GM18498 (cell line): ENCODE data around the gene BDH1.
"Not testable (repeated sequence)": the region's sequence is repeated elsewhere in the genome, so short reads cannot be mapped to it uniquely, and the experiment has no call there.

ENCODE experiments used
- ATAC-seq: cut with Tn5 transposase; IDR thresholded peaks from one replicate; pipeline ENCODE4 v1.9.1; 2021; ENCODE audit warnings: mild to moderate bottlenecking, moderate library complexity; ENCODE audit not compliant: unreplicated experiment

The BDH1 gene, protein sequence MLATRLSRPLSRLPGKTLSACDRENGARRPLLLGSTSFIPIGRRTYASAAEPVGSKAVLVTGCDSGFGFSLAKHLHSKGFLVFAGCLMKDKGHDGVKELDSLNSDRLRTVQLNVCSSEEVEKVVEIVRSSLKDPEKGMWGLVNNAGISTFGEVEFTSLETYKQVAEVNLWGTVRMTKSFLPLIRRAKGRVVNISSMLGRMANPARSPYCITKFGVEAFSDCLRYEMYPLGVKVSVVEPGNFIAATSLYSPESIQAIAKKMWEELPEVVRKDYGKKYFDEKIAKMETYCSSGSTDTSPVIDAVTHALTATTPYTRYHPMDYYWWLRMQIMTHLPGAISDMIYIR

DNA sequence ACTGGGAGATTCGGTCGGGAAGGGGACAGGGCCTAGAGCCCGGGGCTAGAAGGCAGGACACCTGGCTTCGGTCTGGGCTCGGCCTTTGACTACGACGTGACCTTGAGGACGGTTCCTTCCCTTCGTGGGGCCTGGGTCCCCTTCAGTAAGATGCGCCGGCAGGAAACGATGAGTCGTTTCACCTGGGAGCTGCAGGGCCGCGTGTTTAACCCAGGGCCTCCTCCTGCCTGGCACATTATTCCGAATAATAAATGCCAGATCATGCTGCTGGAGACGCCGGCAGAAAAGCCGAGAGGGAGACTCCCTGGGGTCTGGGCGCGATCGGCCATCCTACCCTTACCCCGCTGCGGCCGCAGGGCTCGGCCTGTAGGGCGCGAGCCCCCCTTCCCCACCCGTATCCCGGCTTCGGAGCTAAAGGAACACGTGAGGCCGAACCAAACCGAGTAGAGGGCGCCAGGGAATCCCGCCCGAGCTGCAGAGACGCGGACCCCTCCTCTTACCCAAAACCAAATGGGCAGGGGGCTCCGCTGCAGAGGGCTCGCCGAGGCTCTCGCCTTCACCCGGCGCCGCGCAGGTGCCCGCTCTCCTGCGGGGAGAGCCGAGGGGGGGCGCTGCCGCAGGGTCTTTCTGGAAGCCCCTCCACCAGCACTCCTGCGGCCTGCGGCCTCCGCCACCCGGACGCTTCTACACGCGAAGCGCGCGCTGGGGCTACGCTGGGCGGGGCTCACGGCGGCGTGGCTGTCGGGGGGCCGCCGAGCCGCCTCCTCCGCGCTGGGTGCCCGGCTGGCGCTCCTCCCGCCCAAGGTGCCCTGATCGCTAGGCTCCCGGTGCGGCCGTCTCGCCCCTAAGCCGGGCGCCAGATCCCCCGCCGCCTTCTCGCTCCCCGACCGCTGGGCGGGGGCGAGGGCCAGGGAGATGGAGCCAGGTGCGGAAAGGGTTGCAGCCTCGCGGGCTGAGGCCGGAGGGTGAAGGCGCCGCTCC lies at the start of gene BDH1:
TSS of gene BDH1 (minus strand) at position 688 of the 981 bp plus-strand sequence. CDS start 9,525 bp downstream, outside the sequence.
- ATAC-seq: peak; percentile 40

DNA sequence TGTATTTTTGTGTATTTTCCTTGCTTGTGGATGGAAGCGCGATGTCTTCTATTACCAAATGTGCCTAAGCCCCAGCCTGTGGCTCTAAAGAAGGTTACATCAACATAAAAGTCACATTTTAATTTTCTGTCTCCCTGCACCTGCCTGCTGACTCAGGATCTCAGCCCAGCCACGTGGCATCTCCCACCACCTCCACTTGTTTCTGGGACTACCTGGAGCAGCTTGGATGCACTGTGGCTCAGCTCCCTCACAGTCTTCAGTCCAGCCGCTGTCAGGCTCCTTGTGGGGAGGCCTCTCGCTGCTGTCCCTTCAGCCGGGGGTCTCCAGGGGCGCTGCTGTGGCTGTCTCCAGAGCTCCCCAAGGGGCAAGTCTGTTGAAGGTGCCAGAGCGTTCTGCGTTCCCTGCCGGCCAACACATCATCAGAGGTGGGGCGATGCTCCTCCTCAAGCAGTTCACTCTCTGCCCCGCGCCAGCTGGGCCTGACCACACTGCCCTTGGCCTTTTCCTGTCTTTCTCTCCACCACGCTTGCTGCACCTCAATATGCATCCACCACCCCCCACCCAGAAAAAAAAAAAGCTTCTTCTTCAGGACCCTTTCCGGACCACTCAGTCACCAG lies 47.7 kb upstream of the BDH1 start:
- no peak for ATAC-seq

DNA sequence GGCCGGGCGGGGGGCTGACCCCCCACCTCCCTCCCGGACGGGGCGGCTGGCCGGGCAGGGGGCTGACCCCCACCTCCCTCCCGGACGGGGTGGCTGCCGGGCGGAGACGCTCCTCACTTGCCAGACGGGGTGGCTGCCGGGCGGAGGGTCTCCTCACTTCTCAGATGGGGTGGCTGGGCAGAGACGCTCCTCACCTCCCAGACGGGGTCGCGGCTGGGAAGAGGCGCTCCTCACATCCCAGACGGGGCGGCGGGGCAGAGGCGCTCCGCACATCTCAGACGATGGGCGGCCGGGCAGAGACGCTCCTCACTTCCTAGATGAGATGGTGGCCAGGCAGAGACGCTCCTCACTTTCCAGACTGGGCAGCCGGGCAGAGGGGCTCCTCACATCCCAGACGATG lies 46.6 kb upstream of the BDH1 start:
- ATAC-seq: not testable (repeated sequence)

DNA sequence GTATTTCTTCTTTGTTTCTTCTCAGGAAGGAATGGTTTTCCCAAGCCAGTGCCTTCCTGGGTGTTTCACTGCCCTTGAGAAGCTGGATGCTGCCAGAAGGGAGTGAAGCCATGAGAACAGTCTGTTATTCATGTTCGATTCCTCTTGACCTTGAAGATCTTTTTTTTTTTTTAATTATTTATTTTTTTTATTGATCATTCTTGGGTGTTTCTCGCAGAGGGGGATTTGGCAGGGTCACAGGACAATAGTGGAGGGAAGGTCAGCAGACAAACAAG lies 45.7 kb upstream of the BDH1 start:
- ATAC-seq: not testable (repeated sequence)

DNA sequence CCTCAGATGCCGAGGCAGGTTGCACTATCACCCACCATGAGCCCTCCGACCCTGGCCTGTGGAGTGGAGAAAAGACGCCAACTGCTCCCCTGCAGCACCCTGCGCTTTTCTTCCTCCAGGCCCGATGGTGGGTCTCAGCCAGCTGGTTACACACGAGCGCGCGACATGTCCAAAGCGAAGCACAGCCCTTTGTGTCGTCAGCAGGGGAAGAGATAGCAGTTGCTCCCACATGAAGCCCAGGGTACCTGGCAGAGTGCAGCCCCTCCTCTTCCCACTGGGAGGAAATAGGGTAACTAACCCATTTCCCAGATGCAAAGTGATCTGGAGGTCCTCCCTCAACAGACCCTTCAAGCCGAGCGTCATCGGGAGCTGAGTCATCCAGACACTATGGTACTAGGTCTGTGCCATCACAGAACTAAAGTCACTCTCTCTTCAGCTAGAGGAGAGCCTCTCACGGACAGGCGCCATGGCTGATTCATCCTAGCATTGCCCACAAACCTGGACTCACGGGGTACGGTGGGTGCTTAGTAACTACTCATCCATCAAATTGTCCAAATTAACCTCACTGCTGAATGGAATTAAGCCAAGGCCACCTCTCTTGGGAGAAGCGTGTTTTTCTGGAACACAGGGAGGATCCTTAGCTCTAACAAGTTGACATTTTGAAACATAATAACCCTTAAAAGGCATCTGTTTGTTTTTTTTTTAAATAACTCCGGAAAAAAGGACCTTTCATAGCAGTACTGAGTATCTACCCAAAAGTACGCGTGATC lies 45.2 kb upstream of the BDH1 start:
- no peak for ATAC-seq

DNA sequence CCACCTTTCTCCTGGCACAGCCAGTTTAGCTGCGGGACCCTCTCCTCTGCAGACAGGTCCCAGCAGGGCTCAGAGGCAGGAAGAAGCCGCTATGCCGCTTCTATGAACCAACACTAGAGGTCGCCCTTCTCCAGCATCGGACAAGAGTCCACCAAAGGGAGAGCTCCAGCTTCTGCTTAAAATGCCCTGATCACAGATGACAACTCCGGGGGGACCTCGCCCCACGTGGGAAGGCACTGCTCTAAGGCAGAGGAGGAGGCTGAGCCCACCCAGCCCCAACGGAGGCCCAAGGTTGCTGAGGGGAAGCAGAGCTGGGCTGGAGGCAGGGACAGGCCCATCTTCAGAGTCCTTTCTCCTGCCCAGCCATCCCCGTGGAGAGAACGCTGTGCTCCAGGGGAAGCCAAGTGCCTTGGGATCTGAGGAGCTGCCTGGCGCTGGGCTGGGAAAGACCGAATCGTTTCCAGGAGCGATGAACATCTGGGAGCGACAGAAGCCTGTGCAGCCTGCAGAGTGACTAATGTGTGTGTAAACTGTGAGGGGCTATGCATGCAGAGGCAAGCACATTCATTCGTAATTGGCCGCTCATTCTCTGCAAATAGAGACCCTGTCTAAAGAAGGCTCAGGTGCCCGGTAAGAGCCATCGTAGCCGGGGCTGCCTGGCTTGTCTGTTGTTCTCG lies 43.5 kb upstream of the BDH1 start:
- ATAC-seq: peak; percentile 84

DNA sequence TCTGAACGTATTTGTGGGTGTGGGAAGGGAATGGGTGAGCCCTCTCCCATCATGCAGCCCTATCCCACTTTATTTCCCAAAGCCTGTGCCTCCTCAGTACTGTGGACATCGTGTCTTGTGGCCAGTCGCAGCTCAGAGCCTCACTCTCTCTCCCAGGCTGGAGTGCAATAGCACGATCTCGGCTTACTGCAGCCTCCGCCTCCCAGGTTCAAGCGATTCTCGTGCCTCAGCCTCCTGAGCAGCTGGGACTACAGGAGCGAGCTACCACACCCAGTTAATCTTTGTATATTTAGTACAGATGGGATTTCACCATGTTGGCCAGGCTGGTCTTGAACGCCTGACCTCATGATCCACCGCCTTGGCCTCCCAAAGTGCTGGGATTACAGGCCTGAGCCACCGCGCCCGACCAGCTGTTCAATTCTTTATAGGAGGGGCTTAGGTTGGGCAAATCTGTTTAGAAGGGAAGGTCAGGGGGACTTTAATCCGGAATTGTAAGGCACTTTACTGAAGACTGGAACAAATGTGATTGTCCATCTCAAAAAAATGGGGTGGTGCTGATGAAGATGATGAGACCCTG lies 42.7 kb upstream of the BDH1 start:
- ATAC-seq: no peak

DNA sequence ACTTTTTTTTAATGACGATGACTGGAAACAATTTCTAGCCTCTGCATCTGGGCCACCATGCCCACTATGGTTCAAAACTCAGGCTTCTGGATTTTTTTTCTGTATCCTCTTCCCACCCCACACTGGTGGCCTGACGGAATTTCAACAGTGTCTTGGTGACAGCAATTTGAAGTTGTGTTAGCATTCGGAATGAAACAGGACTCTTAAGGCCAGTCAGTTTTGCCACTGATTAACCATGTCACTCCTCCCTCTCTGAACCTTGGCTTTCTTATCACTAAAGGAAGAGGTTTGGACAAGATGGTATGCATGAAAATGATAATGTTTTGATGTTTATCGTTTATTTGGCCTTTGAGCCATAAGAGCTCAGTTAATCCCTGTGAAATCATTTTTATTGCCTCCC lies 41.6 kb upstream of the BDH1 start:
- ATAC-seq: no peak

DNA sequence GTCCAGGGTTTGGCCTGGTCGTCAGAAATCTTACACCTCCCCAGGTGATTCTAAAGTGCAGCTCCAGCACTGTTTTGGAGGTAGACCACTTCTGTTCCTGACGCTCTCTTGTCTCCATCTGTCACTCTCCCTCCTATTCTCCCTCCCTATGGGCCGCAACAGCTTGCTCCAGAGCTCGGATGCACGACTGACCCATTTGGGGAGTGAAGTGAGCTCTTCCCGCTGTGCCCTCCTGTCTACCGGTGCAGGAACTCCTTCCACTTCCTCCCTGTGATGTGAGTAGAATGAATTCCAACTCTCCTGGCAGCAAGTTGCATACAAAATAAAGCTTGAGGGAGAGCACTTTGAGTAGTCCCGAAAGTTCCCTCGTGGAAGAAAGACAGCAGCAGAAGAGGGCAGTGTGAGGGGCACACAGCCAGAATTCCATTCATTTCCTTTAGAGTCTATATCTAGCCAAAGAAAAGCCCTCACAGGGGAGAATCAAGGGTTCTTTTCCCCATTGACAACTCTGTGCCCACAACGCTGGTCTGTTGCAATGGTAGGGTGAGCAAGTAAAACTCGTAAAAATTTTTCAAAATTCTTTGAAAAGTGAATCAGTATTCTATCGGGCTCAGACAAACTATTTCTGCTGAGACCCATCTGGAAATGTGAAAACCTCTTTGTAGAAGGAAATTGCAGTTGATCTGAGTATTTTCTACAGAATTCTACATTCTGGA lies 39.9 kb upstream of the BDH1 start:
- ATAC-seq: no peak

DNA sequence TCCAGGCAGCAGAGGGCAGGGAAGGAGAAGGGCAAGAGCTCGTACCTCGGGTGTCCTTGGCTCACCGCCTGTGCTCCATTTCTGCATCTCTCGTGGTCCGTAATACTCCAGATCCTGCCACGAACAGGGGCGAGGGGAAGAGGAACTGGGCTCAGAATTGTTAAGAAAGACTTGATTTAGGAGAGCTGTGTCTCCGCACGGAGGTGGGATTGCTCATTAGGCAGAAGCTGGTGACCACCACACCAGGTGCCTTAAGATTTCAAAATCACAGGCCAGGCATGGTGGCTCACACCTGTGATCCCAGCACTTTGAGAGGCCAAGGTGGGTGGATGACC lies 37.2 kb upstream of the BDH1 start:
- ATAC-seq: no peak

DNA sequence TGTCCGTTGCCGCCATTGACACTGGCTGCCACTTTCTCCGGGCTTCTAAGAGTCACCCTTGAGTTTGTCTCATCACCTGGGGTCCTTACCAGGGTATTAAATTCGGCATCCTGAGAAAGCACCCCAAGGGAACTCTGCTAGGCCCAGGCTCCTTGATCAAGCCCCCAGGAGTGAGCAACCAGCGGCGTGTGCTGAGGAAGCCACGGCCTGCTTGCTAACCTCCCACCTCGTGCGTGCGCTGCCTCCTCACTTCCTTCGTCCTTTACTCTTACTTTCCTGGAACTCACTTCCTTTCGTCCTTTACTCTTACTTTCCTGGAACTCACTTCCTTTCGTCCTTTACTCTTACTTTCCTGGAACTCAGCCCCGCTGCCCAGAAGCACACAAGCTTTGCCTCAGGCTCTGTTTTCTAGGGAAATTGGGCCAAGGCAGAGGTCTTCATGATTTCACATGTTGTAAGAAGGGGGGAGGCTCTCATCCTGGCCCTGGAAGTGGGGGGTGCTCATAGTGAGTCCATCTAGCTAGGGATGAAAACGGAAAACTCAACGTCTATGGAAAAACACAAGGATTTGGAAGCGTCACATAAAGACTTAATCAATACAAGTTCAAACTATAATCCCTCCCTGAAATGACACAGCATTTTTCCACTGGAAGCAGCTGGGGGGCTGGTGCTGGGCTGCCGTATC lies 36.7 kb upstream of the BDH1 start:
- no peak for ATAC-seq

DNA sequence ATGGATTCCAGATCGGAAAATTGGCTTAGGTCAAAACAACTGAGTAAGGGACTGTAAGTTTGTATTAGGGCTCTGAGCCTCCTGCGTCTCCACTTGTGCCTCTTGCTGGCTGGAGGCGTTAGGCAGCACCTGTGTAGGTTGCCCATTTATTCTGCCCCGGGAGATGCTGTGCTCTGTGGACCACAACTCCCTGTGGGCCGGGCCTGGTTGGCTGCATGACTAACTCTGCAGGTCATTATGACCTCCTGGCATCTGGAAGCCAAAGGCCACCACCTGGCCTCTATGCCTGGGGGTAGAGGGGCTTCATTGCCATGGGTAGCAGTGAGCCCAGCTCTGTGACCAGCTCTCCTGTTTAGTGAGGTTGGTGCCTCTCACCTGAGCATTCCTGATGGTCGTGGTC lies 36.0 kb upstream of the BDH1 start:
- ATAC-seq: no peak

DNA sequence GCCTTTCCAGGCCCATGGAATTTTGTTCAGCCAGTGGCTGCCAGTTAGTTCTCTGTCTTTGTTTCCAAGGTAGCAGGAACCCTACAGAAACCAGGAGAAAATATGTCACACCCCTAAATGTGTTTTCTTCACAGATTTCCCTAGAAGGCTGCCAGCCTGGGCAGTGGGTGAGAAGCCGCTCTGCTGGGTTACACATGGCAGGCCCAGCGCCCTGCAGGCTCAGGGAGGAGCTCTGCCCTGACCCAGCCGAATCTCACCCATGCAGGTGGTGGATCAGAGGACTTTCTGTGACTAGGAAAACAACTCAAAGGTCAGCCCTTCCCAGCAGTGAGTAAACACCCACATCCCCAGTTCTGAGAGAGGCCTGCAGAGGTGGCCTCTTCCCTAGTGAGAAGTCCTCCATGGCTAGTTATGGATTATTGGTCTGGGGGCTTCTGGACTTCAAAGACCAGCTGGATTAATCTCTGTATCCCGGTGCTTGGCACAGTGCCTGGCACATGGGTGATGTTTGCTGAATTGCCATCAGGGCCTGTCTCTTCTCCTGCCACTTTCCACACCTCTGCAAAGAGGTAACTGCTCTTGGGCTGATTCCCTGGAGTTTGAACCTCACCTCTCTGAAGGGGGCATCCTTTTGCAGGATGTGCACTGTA lies 34.7 kb upstream of the BDH1 start:
- no peak for ATAC-seq

DNA sequence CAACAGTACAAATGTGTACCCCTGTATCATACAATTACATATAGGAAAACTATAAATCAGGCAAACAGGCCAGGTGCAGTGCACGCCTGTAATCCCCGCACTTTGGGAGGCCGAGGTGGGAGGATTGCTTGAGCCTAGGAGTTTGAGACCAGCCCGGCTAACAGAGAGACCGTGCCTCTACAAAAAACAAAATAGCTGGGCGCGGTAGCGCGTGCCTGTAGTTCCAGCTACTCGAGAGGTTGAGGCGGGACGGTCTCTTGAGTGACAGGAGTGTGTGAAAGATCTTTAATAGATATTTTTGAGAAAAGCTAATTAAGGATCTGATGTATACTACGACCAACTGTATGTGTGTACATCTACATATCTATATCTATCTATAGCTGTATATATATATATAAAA lies 33.8 kb upstream of the BDH1 start:
- ATAC-seq: no peak

DNA sequence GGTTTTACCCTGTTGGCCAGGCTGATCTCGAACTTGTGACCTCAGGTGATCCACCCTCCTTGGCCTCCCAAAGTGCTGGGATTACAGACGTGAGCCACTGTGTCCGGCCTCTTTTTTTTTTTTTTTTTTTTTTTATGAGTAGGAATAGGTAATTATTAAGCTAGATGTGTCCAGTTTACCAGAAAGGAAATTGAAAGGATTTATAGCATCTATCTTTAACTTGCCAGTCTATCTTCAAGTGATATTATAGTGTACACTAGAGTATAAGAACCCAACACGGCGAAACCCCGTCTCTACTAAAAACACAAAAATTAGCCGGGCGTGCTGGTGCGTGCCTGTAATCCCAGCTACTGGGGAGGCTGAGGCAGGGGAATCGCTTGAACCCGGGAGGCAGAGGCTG lies 31.0 kb upstream of the BDH1 start:
- ATAC-seq: not testable (repeated sequence)

DNA sequence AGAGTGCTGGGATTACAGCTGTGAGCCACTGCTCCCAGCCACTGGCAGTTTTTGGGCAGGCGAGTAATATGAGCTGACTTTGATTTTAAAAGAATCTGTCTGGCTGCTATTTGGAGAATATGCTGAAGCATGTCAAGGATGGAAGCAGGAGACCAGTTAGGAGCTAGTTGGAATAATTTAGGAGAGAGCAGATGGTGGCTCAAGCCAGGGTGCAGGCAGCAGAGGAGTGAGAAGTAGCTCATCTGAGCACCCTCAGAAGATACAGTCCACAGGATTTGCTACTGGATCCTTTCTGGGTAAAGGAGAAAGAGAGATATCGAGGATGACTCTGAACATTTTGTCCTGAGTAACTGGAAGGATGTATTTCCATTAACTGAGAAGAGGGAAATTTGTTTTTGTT lies 30.4 kb upstream of the BDH1 start:
- no peak for ATAC-seq

DNA sequence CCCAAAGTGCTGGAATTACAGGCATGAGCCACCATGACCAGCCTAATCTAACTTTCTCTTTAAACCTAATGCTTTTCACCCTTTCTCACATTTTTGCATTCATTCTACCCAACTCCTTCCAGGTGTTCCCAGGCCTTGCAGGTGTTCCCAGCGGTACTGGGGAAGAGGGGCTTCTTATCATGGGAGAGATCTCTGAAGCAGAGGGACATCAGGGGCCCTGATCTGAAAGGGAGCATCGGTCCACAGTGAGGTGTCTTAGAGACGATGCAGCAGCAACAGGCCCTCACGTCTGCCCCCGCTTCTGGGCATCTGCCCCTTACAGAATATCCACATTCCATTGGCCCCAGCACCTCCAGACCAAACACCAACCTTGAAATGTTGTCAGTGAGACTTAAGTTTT lies 29.0 kb upstream of the BDH1 start:
- no peak for ATAC-seq

DNA sequence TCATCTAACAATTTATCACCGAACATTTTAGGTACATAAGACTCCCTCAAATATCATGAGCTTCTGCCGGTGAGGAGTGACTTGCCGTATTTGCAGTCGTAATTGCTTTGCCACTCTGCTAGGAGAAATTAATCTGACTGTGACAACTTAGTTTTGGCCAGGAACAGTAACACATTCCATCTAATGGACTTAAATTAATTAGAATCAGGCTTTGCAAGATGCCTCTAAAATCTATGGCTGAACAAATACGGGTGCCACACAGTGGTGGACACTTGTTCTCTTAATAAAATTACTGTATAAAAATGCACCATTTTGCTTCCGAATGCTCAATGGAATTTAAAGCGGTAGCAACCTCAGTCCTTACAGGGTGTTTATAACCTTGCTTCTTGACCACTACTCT lies 27.6 kb upstream of the BDH1 start:
- no peak for ATAC-seq
